ENCODE measurements around the gene CCDC9.
"Not testable (repeated sequence)": the region's sequence is repeated elsewhere in the genome, so short reads cannot be mapped to it uniquely, and the experiment has no call there.

The CCDC9 gene

GRCh38 chr19:47257411-47258169, 1.3 kb downstream of the CCDC9 start:
- H3K9me3 ChIP-seq (ENCODE audit: insufficient read depth, low read length): no peaks in the 10 kb centered on the region
- no peaks in the 10 kb centered on the region for H3K27me3 ChIP-seq (ENCODE audit: insufficient read depth, insufficient read length)
- H3K4me3 ChIP-seq (ENCODE audit: insufficient read length, low read depth): peak overlapping the region; percentile 71
- no peak for TF ChIP-seq ZNF274 (IDR thresholded peaks at IDR 0.05; ENCODE audit: low read depth, low read length)
- H3K36me3 ChIP-seq (ENCODE audit: insufficient read depth, insufficient read length, low read length): peaks cover 37% of the 10 kb centered on the region
- no peak for DNase-seq (ENCODE audit: low read depth, low spot score)
- H3K4me1 ChIP-seq (ENCODE audit: insufficient read depth, insufficient read length): peaks cover 16% of the 10 kb centered on the region
- peak overlapping the region; percentile 84 for H3K9ac ChIP-seq (ENCODE audit: insufficient read length, low read depth)

DNA sequence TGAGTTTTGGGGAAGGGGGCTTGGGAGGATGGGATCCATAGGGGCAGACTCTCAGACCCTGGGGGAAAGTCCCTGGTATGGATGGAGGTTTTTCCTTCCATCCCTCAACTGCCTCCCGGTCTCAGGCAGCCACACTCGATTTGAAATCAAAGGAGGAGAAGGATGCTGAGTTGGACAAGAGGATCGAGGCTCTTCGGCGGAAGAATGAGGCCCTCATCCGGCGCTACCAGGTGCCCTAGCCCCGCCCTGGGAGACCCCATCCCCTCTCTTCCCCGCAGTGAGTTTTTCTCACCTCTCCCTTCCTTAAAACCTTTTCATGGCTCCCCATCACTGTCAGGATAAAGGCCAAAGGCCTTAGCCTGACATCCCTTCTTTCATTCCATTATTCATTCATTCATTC, 2.1 kb downstream of the CCDC9 start:
- peaks cover 16% of the 10 kb centered on the region for H3K4me1 ChIP-seq (ENCODE audit: insufficient read depth, insufficient read length)
- peaks cover 45% of the 10 kb centered on the region for H3K36me3 ChIP-seq (ENCODE audit: insufficient read depth, insufficient read length, low read length)
- H3K9ac ChIP-seq (ENCODE audit: insufficient read length, low read depth): peak overlapping the region; percentile 84
- no peaks in the 10 kb centered on the region for H3K9me3 ChIP-seq (ENCODE audit: insufficient read depth, low read length)
- TF ChIP-seq YY1 (IDR thresholded peaks at IDR 0.05; ENCODE audit: insufficient read depth, insufficient read length) (no peak), ZNF274 (IDR thresholded peaks at IDR 0.05; ENCODE audit: low read depth, low read length) (no peak), SUZ12 (IDR thresholded peaks at IDR 0.05; ENCODE audit: extremely low read depth, insufficient read depth, insufficient read length) (no peak)
- H3K4me3 ChIP-seq (ENCODE audit: insufficient read length, low read depth): peak overlapping the region; percentile 71
- no peak for DNase-seq (ENCODE audit: low read depth, low spot score)
- no peaks in the 10 kb centered on the region for H3K27me3 ChIP-seq (ENCODE audit: insufficient read depth, insufficient read length)

DNA sequence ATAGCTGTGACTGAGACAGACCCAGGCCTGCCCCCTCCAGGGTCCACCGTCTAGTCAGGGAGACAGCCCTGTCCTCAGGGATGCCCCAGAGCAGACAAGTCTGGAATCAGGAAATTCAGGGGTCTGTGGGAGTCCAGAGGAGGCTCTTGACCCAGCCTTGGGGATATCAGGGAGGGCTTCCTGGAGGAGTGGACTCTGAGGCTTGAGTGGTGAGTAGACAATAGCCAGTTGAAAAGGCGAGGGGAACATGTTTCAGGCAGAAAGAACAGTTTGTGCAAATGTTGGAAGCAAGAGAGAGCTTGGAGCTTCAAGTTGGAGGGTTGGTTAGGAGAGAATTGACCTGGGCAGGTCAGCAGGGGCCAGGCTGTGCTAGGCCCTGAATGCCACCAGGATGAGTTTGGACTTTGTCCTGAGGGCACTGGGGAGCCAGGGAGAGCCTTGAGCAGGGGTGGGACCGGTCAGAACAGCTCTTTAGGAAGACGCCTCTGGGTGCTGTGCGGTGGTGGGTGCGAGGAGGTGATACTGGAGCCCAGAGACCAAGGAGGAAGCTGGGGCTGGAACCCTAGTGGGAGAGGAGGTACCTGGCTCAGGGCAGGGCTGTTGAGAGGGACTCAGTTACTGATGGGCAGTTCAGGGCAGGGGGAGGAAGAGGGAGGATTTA, 2.7 kb downstream of the CCDC9 start:
- TF ChIP-seq SUZ12 (IDR thresholded peaks at IDR 0.05; ENCODE audit: extremely low read depth, insufficient read depth, insufficient read length) (no peak), YY1 (IDR thresholded peaks at IDR 0.05; ENCODE audit: insufficient read depth, insufficient read length) (no peak), ZNF274 (IDR thresholded peaks at IDR 0.05; ENCODE audit: low read depth, low read length) (no peak)
- Histone ChIP-seq H3K4me1 (ENCODE audit: insufficient read depth, insufficient read length) (peaks cover 14% of the 10 kb centered on the region), H3K9ac (ENCODE audit: insufficient read length, low read depth) (peak overlapping the region; percentile 84), H3K36me3 (ENCODE audit: insufficient read depth, insufficient read length, low read length) (peaks cover 45% of the 10 kb centered on the region), H3K4me3 (ENCODE audit: insufficient read length, low read depth) (no peak overlapping the region), H3K9me3 (ENCODE audit: insufficient read depth, low read length) (no peaks in the 10 kb centered on the region), H3K27me3 (ENCODE audit: insufficient read depth, insufficient read length) (no peaks in the 10 kb centered on the region)
- no peak for DNase-seq (ENCODE audit: low read depth, low spot score)

GRCh38 chr19:47260476-47260875, 4.2 kb downstream of the CCDC9 start:
- Histone ChIP-seq H3K36me3 (ENCODE audit: insufficient read depth, insufficient read length, low read length) (peaks cover 57% of the 10 kb centered on the region), H3K4me1 (ENCODE audit: insufficient read depth, insufficient read length) (peaks cover 13% of the 10 kb centered on the region), H3K9ac (ENCODE audit: insufficient read length, low read depth) (no peak overlapping the region), H3K9me3 (ENCODE audit: insufficient read depth, low read length) (no peaks in the 10 kb centered on the region), H3K27me3 (ENCODE audit: insufficient read depth, insufficient read length) (no peaks in the 10 kb centered on the region), H3K4me3 (ENCODE audit: insufficient read length, low read depth) (no peak overlapping the region)
- DNase-seq (ENCODE audit: low read depth, low spot score): no peak
- TF ChIP-seq YY1 (IDR thresholded peaks at IDR 0.05; ENCODE audit: insufficient read depth, insufficient read length): no peak

DNA sequence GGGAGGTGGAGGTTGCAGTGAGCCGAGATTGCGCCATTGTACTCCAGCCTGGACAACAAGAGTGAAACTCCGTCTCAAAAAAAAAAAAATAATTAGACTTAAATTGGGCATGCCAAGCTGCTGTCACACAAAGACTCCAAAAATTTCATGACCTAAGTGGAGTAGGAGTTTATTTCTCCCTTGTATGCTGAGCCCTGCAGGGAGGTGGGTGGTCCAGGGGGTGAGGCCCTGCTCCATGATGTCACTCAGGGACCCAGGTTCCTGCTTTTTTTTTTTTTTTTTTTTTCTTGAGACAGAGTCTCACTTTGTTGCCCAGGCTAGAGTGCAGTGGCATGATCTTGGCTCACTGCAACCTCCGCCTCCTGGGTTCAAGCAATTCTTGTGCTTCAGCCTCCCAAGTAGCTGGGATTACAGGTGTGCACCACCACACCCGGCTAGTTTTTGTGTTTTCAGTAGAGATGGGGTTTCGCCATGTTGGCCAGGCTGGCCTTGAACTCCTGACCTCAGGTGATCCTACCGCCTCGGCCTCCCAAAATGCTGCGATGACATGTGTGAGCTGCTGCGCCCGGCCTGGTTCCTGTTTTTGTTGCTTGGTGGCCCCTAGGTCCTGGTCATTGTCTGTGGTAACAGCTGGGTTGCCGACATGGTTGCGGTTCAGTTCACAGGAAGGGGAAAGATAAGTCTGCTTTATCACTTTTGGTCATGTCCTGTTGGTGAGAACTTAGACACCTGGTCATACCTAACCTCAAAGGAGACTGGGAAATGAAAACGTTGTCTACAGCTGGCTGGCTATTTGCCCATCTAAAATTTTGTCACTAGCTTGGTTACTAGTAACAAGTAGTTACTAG, 5.8 kb downstream of the CCDC9 start:
- peaks cover 13% of the 10 kb centered on the region for H3K4me1 ChIP-seq (ENCODE audit: insufficient read depth, insufficient read length)
- H3K9ac ChIP-seq (ENCODE audit: insufficient read length, low read depth); H3K4me3 ChIP-seq (ENCODE audit: insufficient read length, low read depth); H3K9me3 ChIP-seq (ENCODE audit: insufficient read depth, low read length); DNase-seq (ENCODE audit: low read depth, low spot score); H3K27me3 ChIP-seq (ENCODE audit: insufficient read depth, insufficient read length): not testable (repeated sequence)
- H3K36me3 ChIP-seq (ENCODE audit: insufficient read depth, insufficient read length, low read length): peaks cover 67% of the 10 kb centered on the region

GRCh38 chr19:47264629-47265028, 8.3 kb downstream of the CCDC9 start:
- H3K4me1 ChIP-seq (ENCODE audit: insufficient read depth, insufficient read length): peaks cover 3% of the 10 kb centered on the region
- peaks cover 66% of the 10 kb centered on the region for H3K36me3 ChIP-seq (ENCODE audit: insufficient read depth, insufficient read length, low read length)
- no peak for DNase-seq (ENCODE audit: low read depth, low spot score)
- H3K27me3 ChIP-seq (ENCODE audit: insufficient read depth, insufficient read length): no peaks in the 10 kb centered on the region
- TF ChIP-seq SUZ12 (IDR thresholded peaks at IDR 0.05; ENCODE audit: extremely low read depth, insufficient read depth, insufficient read length) (no peak), YY1 (IDR thresholded peaks at IDR 0.05; ENCODE audit: insufficient read depth, insufficient read length) (no peak), ZNF274 (IDR thresholded peaks at IDR 0.05; ENCODE audit: low read depth, low read length) (no peak)
- no peaks in the 10 kb centered on the region for H3K9me3 ChIP-seq (ENCODE audit: insufficient read depth, low read length)
- no peak overlapping the region for H3K4me3 ChIP-seq (ENCODE audit: insufficient read length, low read depth)
- no peak overlapping the region for H3K9ac ChIP-seq (ENCODE audit: insufficient read length, low read depth)

GRCh38 chr19:47266401-47266941, 10.1 kb downstream of the CCDC9 start:
- Histone ChIP-seq H3K4me1 (ENCODE audit: insufficient read depth, insufficient read length) (peaks cover 2% of the 10 kb centered on the region), H3K9ac (ENCODE audit: insufficient read length, low read depth) (no peak overlapping the region), H3K36me3 (ENCODE audit: insufficient read depth, insufficient read length, low read length) (peaks cover 66% of the 10 kb centered on the region), H3K4me3 (ENCODE audit: insufficient read length, low read depth) (no peak overlapping the region), H3K9me3 (ENCODE audit: insufficient read depth, low read length) (no peaks in the 10 kb centered on the region), H3K27me3 (ENCODE audit: insufficient read depth, insufficient read length) (no peaks in the 10 kb centered on the region)
- TF ChIP-seq ZNF274 (IDR thresholded peaks at IDR 0.05; ENCODE audit: low read depth, low read length): no peak
- DNase-seq (ENCODE audit: low read depth, low spot score): no peak
